Cardiac fibroblast (primary cell): ENCODE results near the gene HLA-G.

Experiments
- DNase-seq, 2 donors: peaks; one replicate each; pipeline versions ENCODE4 v3.0.0 to v3.0.0-alpha.2; 2010; ENCODE audit warnings: low read depth in 2 of 2
- H3K4me3 ChIP-seq, 2 donors: replicated peaks in 1 of 2; 1 replicate in 1 of 2; 2 replicates in 1 of 2; pipeline ENCODE4 v1.5.1; 2011; ENCODE audit warnings: low read depth in 2 of 2, low read length in 2 of 2, mild to moderate bottlenecking in 2 of 2, moderate library complexity in 1 of 2
- CTCF ChIP-seq: IDR thresholded peaks from one replicate; pipeline ENCODE4 v1.5.1; 2011; ENCODE audit warnings: low read depth, mild to moderate bottlenecking, low read length, inconsistent platforms

Gene HLA-G

GRCh38 chr6:29814379-29815117 is 13.1 kb upstream of the HLA-G start:
- no peak overlapping the region for H3K4me3 ChIP-seq
- DNase-seq: no peak
- TF ChIP-seq CTCF: no peak

GRCh38 chr6:29815118-29815750 is 12.4 kb upstream of the HLA-G start:
- no peak overlapping the region for H3K4me3 ChIP-seq
- no peak for DNase-seq
- no peak for TF ChIP-seq CTCF

- no peak for DNase-seq
- TF ChIP-seq CTCF: no peak
- no peak overlapping the region for H3K4me3 ChIP-seq
These were observed 11.6 kb upstream of the HLA-G start for GRCh38 chr6:29816030-29816429.

GRCh38 chr6:29818892-29819291 is 8.7 kb upstream of the HLA-G start:
- no peak for DNase-seq
- no peak overlapping the region for H3K4me3 ChIP-seq
- no peak for TF ChIP-seq CTCF

- no peak overlapping the region for H3K4me3 ChIP-seq
- TF ChIP-seq CTCF: no peak
- DNase-seq: no peak
These were observed 3.5 kb upstream of the HLA-G start for GRCh38 chr6:29824144-29824543.

GRCh38 chr6:29825848-29826247 is 1.8 kb upstream of the HLA-G start:
- no peak for TF ChIP-seq CTCF
- DNase-seq: no peak
- no peak overlapping the region for H3K4me3 ChIP-seq

- H3K4me3 ChIP-seq: no peak overlapping the region
- peak in 1 of 2 donors; percentile 15 for DNase-seq
- no peak for TF ChIP-seq CTCF
These were observed 1.4 kb upstream of the HLA-G start for GRCh38 chr6:29826271-29826670.
